OCI-LY3 (cell line): Measurements from ENCODE around the gene DIP2C.
A peak's percentile ranks its signal among the peaks of the same experiment; 100 is the strongest.

Experiments
- H2AFZ ChIP-seq: fragments of 200-600, 300-600 bp; shearing (Covaris generic); 2 replicates; pipeline ENCODE4 v1.6.0; 2014; ENCODE audit warnings: antibody characterized with exemption, low read depth, low read length
- H3K27ac ChIP-seq: fragments of 200-600, 300-600 bp; sonication (generic); 2 replicates; pipeline ENCODE4 v1.5.1; 2014; ENCODE audit warnings: mild to moderate bottlenecking, low read length, moderate library complexity, mixed read lengths
- H3K27me3 ChIP-seq: fragments of 200-600, 300-600 bp; sonication (generic); 2 replicates; pipeline ENCODE4 v1.6.1; 2014; ENCODE audit warnings: low read depth, low read length, mixed read lengths
- H3K36me3 ChIP-seq: fragments of 200-600, 300-600 bp; sonication (generic); replicated peaks from 2 replicates; pipeline ENCODE3; 2014; ENCODE audit warnings: low read depth, low read length, mixed read lengths
- H3K4me1 ChIP-seq: fragments of 300-600, 200-600 bp; sonication (generic); 2 replicates; pipeline ENCODE4 v1.6.1; 2014; ENCODE audit warnings: low read length, mixed read lengths
- H3K4me2 ChIP-seq: fragments of 200-600, 300-600 bp; sonication (generic); 2 replicates; pipeline ENCODE4 v1.6.1; 2014; ENCODE audit warnings: low read length, mixed read lengths
- H3K4me3 ChIP-seq: fragments of 300-600, 200-600 bp; sonication (generic); 2 replicates; pipeline ENCODE4 v1.5.1; 2014; ENCODE audit warnings: antibody characterized with exemption, mild to moderate bottlenecking, low read length, moderate library complexity
- H3K79me2 ChIP-seq: fragments of 300-600, 200-600 bp; shearing (Covaris generic); 2 replicates; pipeline ENCODE4 v1.6.1; 2014; ENCODE audit warnings: mild to moderate bottlenecking, low read length, mixed read lengths
- H3K9ac ChIP-seq: fragments of 300-600, 200-600 bp; shearing (Covaris generic); 2 replicates; pipeline ENCODE4 v1.6.0; 2014; ENCODE audit warnings: mild to moderate bottlenecking, low read length, moderate library complexity
- H3K9me3 ChIP-seq: fragments of 200-600, 300-600 bp; shearing (Covaris generic); 2 replicates; pipeline ENCODE4 v1.6.1; 2014; ENCODE audit warnings: low read length, mixed read lengths; ENCODE audit not compliant: insufficient read depth
- H4K20me1 ChIP-seq: fragments of 200-600, 300-600 bp; sonication (generic); 2 replicates; pipeline ENCODE4 v1.6.1; 2016; ENCODE audit warnings: low read length, mixed read lengths; ENCODE audit not compliant: insufficient read depth
- CTCF ChIP-seq: fragments of 200-600, 300-600 bp; sonication (generic); IDR thresholded peaks from 2 replicates; pipeline ENCODE4 v1.5.1; 2014; ENCODE audit warnings: antibody characterized with exemption, low read length, low read depth
- EZH2phosphoT487 ChIP-seq: fragments of 200-600 bp; shearing (Covaris generic); IDR thresholded peaks from 2 replicates; pipeline ENCODE4 v1.6.1; 2018; ENCODE audit warnings: antibody characterized with exemption, mixed run types, low read depth

DIP2C gene

GRCh38 chr10:317271-317769 lies 372.1 kb downstream of the DIP2C start:
- peaks cover 15% of the 10 kb centered on the region for H3K4me1 ChIP-seq
- H4K20me1 ChIP-seq: no peaks in the 10 kb centered on the region
- H3K9me3 ChIP-seq: peaks cover 3% of the 10 kb centered on the region; the same call in 1 of the 2 replicates
- peak overlapping the region; percentile 8; the same call in 1 of the 2 replicates for H2AFZ ChIP-seq
- peaks cover 4% of the 10 kb centered on the region; the same call in 1 of the 2 replicates for H3K27me3 ChIP-seq
- H3K27ac ChIP-seq: peak overlapping the region; percentile 12; the same call in 1 of the 2 replicates
- H3K36me3 ChIP-seq: no peaks in the 10 kb centered on the region
- TF ChIP-seq CTCF: no peak
- no peak for TF ChIP-seq EZH2phosphoT487
- H3K4me2 ChIP-seq: peak overlapping the region; percentile 66
- H3K9ac ChIP-seq: peak overlapping the region; percentile 30; the same call in 1 of the 2 replicates
- peak overlapping the region; percentile 41 for H3K4me3 ChIP-seq
- H3K79me2 ChIP-seq: no peaks in the 10 kb centered on the region

- H3K9ac ChIP-seq: no peak overlapping the region
- H3K27me3 ChIP-seq: peaks cover 4% of the 10 kb centered on the region; the same call in 1 of the 2 replicates
- TF ChIP-seq EZH2phosphoT487: no peak
- no peak for TF ChIP-seq CTCF
- no peak overlapping the region for H3K27ac ChIP-seq
- H2AFZ ChIP-seq: no peak overlapping the region
- peaks cover 24% of the 10 kb centered on the region for H3K4me1 ChIP-seq
- no peaks in the 10 kb centered on the region for H3K79me2 ChIP-seq
- H4K20me1 ChIP-seq: no peaks in the 10 kb centered on the region
- peaks cover 3% of the 10 kb centered on the region; the same call in 1 of the 2 replicates for H3K9me3 ChIP-seq
- no peak overlapping the region for H3K4me3 ChIP-seq
- H3K4me2 ChIP-seq: no peak overlapping the region
- no peaks in the 10 kb centered on the region for H3K36me3 ChIP-seq
These were observed 373.1 kb downstream of the DIP2C start for GRCh38 chr10:316390-316789.

- H3K9ac ChIP-seq: no peak overlapping the region
- H3K27ac ChIP-seq: no peak overlapping the region
- H3K9me3 ChIP-seq: peaks cover 3% of the 10 kb centered on the region; the same call in 1 of the 2 replicates
- H3K79me2 ChIP-seq: no peaks in the 10 kb centered on the region
- no peak overlapping the region for H3K4me3 ChIP-seq
- no peaks in the 10 kb centered on the region for H4K20me1 ChIP-seq
- peaks cover 4% of the 10 kb centered on the region; the same call in 1 of the 2 replicates for H3K27me3 ChIP-seq
- peaks cover 26% of the 10 kb centered on the region for H3K4me1 ChIP-seq
- H3K4me2 ChIP-seq: no peak overlapping the region
- TF ChIP-seq CTCF: no peak
- no peak for TF ChIP-seq EZH2phosphoT487
- no peak overlapping the region for H2AFZ ChIP-seq
- H3K36me3 ChIP-seq: no peaks in the 10 kb centered on the region
These were observed 374.6 kb downstream of the DIP2C start for GRCh38 chr10:314871-315270.

GRCh38 chr10:314381-314780 lies 375.1 kb downstream of the DIP2C start:
- peaks cover 4% of the 10 kb centered on the region; the same call in 1 of the 2 replicates for H3K27me3 ChIP-seq
- no peaks in the 10 kb centered on the region for H3K36me3 ChIP-seq
- no peak overlapping the region for H3K4me3 ChIP-seq
- H3K4me2 ChIP-seq: no peak overlapping the region
- H3K79me2 ChIP-seq: no peaks in the 10 kb centered on the region
- TF ChIP-seq CTCF (no peak), EZH2phosphoT487 (no peak)
- H3K4me1 ChIP-seq: peaks cover 26% of the 10 kb centered on the region
- H2AFZ ChIP-seq: no peak overlapping the region
- H3K9ac ChIP-seq: no peak overlapping the region
- H3K9me3 ChIP-seq: peaks cover 3% of the 10 kb centered on the region; the same call in 1 of the 2 replicates
- H4K20me1 ChIP-seq: no peaks in the 10 kb centered on the region
- H3K27ac ChIP-seq: no peak overlapping the region
